C4-2B (cell line): ENCODE measurements around the gene MAPKAPK2.
"Not testable (repeated sequence)": the region's sequence is repeated elsewhere in the genome, so short reads cannot be mapped to it uniquely, and the experiment has no call there.

Source experiments
- H3K27ac ChIP-seq: fragments of 450-650 bp; 2 replicates; pipeline ENCODE4 v1.5.1; 2017
- CTCF ChIP-seq: fragments of 450-650 bp; conservative IDR thresholded peaks from 2 replicates; pipeline ENCODE4 v1.5.1; 2017; ENCODE audit warnings: mild to moderate bottlenecking
- ZFX ChIP-seq: fragments of 450-650 bp; IDR thresholded peaks from 2 replicates; pipeline ENCODE4 v1.6.1; 2017

Gene MAPKAPK2

DNA sequence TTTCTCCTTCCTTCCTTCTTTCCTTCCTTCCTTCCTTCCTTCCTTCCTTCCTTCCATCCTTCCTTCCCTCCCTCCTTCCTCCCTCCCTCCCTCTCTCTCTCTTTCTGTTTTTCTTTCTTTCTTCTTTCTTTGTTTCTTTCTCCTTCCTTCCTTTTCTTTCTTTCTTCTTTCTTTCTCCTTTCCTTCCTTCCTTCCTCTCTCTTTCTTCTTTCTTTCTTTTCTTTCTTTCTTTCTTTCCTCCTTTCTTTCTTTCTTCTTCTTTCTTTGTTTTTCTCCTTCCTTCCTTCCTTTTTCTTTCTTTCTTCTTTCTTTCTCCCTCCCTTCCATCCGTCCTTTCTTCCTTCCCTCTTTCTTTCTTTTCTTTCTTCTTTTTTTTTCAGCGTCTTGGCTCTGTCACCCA, 67.8 kb downstream of the MAPKAPK2 start:
- H3K27ac ChIP-seq = no peak overlapping the region
- no peak for TF ChIP-seq CTCF
- no peak for TF ChIP-seq ZFX

DNA sequence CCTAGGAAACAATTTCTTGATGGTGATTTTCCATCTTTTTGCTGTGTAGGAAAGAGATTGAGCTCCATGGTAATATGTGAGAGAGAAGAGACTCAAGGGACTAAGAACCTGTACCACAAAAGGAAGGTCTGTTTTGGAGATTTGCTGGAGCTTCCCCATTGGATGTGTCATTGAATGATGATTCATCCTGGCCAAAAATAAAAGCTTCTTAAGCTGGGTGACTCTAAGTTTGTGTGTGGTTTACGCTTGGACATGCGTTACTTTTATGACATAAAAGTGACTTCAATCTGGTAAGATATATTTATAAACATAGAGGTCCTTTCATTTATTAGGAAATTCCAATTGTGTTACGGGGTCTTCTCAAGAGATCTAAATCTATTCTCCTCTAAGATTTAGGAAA, 68.4 kb downstream of the MAPKAPK2 start:
- no peak overlapping the region for H3K27ac ChIP-seq
- TF ChIP-seq CTCF (no peak), ZFX (no peak)

GRCh38 chr1:206754011-206754410, 69.3 kb downstream of the MAPKAPK2 start:
- H3K27ac ChIP-seq = no peak overlapping the region
- TF ChIP-seq ZFX (no peak), CTCF (no peak)

- TF ChIP-seq CTCF (no peak), ZFX (no peak)
- no peak overlapping the region for H3K27ac ChIP-seq
These were observed 73.0 kb downstream of the MAPKAPK2 start for GRCh38 chr1:206757524-206758266.

DNA sequence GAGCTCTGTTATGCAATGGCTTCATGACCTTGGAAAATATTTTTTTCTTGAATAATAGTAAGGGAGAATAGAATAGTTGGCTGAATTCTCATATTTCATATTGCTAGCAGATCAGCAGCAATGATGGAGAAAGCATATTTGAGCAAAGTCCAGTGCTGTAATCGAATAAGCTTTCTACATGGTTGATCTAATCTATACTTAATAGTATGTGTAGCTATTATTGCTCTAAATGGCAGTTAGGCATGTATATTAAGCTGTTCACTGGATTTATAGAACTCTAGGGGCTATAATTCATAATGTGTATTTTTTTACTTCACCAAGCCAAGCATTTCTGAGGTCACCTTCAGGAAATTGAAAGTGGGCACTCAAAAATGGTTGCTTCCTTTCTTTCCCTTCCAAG, 75.9 kb downstream of the MAPKAPK2 start:
- no peak overlapping the region for H3K27ac ChIP-seq
- TF ChIP-seq CTCF = no peak
- TF ChIP-seq ZFX = no peak

GRCh38 chr1:206761159-206761768, 76.6 kb downstream of the MAPKAPK2 start:
- H3K27ac ChIP-seq = no peak overlapping the region
- TF ChIP-seq CTCF (no peak), ZFX (no peak)

GRCh38 chr1:206762741-206763364, 78.1 kb downstream of the MAPKAPK2 start:
- not testable (repeated sequence) for H3K27ac ChIP-seq

GRCh38 chr1:206765771-206766170, 81.1 kb downstream of the MAPKAPK2 start:
- H3K27ac ChIP-seq = not testable (repeated sequence)
